Measurements from ENCODE around the gene LILRA2.
"Not testable (repeated sequence)": the region's sequence is repeated elsewhere in the genome, so short reads cannot be mapped to it uniquely, and the experiment has no call there.

LILRA2 gene

DNA sequence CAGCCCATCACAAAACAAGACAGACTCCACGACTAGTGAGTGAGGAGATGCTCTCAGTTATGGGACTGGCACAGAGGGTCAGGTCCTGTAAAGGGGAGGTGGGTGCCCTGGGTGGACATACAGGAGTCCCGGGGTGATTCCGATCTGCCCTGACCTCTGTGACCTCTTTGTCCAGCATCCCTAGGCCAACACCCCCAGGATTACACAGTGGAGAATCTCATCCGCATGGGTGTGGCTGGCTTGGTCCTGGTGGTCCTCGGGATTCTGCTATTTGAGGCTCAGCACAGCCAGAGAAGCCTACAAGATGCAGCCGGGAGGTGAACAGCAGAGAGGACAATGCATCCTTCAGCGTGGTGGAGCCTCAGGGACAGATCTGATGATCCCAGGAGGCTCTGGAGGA lies 13.4 kb downstream of the LILRA2 start:
- TF ChIP-seq POLR2AphosphoS5 (IDR thresholded peaks at IDR 0.05; ENCODE audit: low read depth, low read length) (no peak), TAF1 (IDR thresholded peaks at IDR 0.05; ENCODE audit: borderline replicate concordance, insufficient read depth, low read length) (no peak), SIN3A (IDR thresholded peaks at IDR 0.05; ENCODE audit: borderline replicate concordance, insufficient read depth, low read length) (no peak), FOXP2 (optimal IDR thresholded peaks at IDR 0.05; ENCODE audit: borderline replicate concordance, extremely low read depth, extremely low read length, insufficient read depth) (no peak)
- TF ChIP-seq, protein P1, sequence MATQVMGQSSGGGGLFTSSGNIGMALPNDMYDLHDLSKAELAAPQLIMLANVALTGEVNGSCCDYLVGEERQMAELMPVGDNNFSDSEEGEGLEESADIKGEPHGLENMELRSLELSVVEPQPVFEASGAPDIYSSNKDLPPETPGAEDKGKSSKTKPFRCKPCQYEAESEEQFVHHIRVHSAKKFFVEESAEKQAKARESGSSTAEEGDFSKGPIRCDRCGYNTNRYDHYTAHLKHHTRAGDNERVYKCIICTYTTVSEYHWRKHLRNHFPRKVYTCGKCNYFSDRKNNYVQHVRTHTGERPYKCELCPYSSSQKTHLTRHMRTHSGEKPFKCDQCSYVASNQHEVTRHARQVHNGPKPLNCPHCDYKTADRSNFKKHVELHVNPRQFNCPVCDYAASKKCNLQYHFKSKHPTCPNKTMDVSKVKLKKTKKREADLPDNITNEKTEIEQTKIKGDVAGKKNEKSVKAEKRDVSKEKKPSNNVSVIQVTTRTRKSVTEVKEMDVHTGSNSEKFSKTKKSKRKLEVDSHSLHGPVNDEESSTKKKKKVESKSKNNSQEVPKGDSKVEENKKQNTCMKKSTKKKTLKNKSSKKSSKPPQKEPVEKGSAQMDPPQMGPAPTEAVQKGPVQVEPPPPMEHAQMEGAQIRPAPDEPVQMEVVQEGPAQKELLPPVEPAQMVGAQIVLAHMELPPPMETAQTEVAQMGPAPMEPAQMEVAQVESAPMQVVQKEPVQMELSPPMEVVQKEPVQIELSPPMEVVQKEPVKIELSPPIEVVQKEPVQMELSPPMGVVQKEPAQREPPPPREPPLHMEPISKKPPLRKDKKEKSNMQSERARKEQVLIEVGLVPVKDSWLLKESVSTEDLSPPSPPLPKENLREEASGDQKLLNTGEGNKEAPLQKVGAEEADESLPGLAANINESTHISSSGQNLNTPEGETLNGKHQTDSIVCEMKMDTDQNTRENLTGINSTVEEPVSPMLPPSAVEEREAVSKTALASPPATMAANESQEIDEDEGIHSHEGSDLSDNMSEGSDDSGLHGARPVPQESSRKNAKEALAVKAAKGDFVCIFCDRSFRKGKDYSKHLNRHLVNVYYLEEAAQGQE (IDR thresholded peaks at IDR 0.05; ENCODE audit: insufficient read depth in 1 of 2, low read depth in 2 of 2, low read length in 2 of 2): no peak

DNA sequence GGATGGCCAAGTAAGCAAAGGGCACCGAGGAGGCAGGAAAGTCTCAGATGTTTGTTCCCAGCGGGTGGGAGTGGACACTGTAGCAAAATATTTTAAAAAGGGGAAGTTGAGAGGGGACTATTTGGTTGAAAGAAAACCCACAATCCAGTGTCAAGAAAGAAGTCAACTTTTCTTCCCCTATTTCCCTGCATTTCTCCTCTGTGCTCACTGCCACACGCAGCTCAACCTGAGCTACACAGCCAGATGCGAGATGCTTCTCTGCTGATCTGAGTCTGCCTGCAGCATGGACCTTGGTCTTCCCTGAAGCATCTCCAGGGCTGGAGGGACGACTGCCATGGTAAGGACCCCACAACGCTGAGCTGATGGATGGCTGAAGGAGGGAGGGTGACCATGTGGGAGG lies 19.9 kb downstream of the LILRA2 start, which contains the start of gene LILRA1:
LILRA1 (plus strand) TSS at position 188 of the 400 bp plus-strand sequence. CDS start 613 bp downstream, outside the sequence.
- TF ChIP-seq SIN3A (IDR thresholded peaks at IDR 0.05; ENCODE audit: borderline replicate concordance, insufficient read depth, low read length); FOXP2 (optimal IDR thresholded peaks at IDR 0.05; ENCODE audit: borderline replicate concordance, extremely low read depth, extremely low read length, insufficient read depth); TAF1 (IDR thresholded peaks at IDR 0.05; ENCODE audit: borderline replicate concordance, insufficient read depth, low read length): not testable (repeated sequence)

DNA sequence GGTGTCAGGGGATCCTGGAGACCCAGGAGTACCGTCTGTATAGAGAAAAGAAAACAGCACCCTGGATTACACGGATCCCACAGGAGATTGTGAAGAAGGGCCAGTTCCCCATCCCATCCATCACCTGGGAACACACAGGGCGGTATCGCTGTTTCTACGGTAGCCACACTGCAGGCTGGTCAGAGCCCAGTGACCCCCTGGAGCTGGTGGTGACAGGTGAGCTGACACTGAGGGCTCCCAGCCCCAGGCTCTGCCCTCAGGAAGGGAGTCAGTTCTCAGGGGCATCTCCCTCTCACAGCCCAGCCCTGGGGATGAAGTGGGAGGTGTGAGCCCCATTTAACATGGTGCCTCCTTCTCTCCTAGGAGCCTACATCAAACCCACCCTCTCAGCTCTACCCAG lies 21.1 kb downstream of the LILRA2 start:
- TF ChIP-seq FOXP2 (optimal IDR thresholded peaks at IDR 0.05; ENCODE audit: borderline replicate concordance, extremely low read depth, extremely low read length, insufficient read depth) (no peak), TAF1 (IDR thresholded peaks at IDR 0.05; ENCODE audit: borderline replicate concordance, insufficient read depth, low read length) (no peak), POLR2AphosphoS5 (IDR thresholded peaks at IDR 0.05; ENCODE audit: low read depth, low read length) (no peak), SIN3A (IDR thresholded peaks at IDR 0.05; ENCODE audit: borderline replicate concordance, insufficient read depth, low read length) (no peak)
- TF ChIP-seq, protein P1 (IDR thresholded peaks at IDR 0.05; ENCODE audit: insufficient read depth in 1 of 2, low read depth in 2 of 2, low read length in 2 of 2): no peak

DNA sequence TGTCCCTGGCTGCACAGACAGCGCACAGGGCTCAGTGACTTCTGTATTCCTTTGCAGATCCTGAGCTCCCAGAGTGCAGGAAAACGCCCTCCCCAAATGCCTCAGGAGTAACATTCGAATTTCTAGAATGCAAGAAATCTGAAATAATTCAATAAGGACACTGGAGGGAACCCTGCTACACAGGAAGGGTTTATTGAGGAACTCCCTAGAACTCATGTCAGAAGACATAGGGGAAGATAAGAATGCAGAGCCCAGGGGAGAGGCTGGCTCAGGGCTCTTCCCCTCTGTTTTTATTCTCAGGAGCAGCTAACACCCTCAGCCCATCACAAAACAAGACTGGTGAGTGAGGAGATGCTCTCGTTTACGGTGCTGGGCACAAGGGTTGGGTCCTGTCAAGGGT lies 26.6 kb downstream of the LILRA2 start:
- TF ChIP-seq TAF1 (IDR thresholded peaks at IDR 0.05; ENCODE audit: borderline replicate concordance, insufficient read depth, low read length) (no peak), SIN3A (IDR thresholded peaks at IDR 0.05; ENCODE audit: borderline replicate concordance, insufficient read depth, low read length) (no peak), FOXP2 (optimal IDR thresholded peaks at IDR 0.05; ENCODE audit: borderline replicate concordance, extremely low read depth, extremely low read length, insufficient read depth) (no peak), POLR2AphosphoS5 (IDR thresholded peaks at IDR 0.05; ENCODE audit: low read depth, low read length) (no peak)
- TF ChIP-seq, protein P1 (IDR thresholded peaks at IDR 0.05; ENCODE audit: insufficient read depth in 1 of 2, low read depth in 2 of 2, low read length in 2 of 2): no peak

DNA sequence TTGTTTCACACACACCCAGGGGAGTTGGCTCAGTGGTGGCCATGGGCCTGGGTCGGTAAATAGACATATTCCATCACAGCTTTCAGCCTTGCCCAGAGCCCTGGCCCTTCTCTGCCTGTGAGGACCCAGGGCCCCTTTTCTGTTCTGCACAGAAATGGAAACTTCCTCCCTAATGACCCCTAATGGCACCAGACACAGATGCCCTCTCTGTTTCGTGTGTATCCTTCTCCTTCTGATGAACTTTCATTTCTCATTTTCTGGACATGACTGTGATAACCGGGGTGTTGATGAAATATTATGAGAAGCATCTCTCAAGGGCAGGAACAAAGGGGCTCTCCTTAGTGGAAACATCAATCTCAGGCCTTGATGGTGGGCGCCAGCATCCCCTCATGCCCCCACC lies 32.6 kb downstream of the LILRA2 start:
- TF ChIP-seq TAF1 (IDR thresholded peaks at IDR 0.05; ENCODE audit: borderline replicate concordance, insufficient read depth, low read length) (no peak), SIN3A (IDR thresholded peaks at IDR 0.05; ENCODE audit: borderline replicate concordance, insufficient read depth, low read length) (no peak), FOXP2 (optimal IDR thresholded peaks at IDR 0.05; ENCODE audit: borderline replicate concordance, extremely low read depth, extremely low read length, insufficient read depth) (no peak), POLR2AphosphoS5 (IDR thresholded peaks at IDR 0.05; ENCODE audit: low read depth, low read length) (no peak)
- TF ChIP-seq, protein P1 (IDR thresholded peaks at IDR 0.05; ENCODE audit: insufficient read depth in 1 of 2, low read depth in 2 of 2, low read length in 2 of 2): no peak
